ENCODE measurements around the gene PIP5KL1.

The PIP5KL1 gene

GRCh38 chr9:127912296-127912695 is 18.3 kb downstream of the PIP5KL1 start:
- DNase-seq, result no peak

- DNase-seq, result no peak
These were observed 19.9 kb downstream of the PIP5KL1 start for GRCh38 chr9:127910613-127911205.

- no peak for DNase-seq
These were observed 20.7 kb downstream of the PIP5KL1 start for GRCh38 chr9:127909839-127910273.

- no peak for DNase-seq
These were observed 22.0 kb downstream of the PIP5KL1 start for GRCh38 chr9:127908660-127908926.

GRCh38 chr9:127907867-127908659 is 22.5 kb downstream of the PIP5KL1 start:
- no peak for DNase-seq

GRCh38 chr9:127905788-127906191 is 24.8 kb downstream of the PIP5KL1 start:
- DNase-seq, result peak; percentile 55

GRCh38 chr9:127905004-127905728 is 25.4 kb downstream of the PIP5KL1 start:
- peak; percentile 38 for DNase-seq

- DNase-seq, result no peak
These were observed 26.0 kb downstream of the PIP5KL1 start for GRCh38 chr9:127904561-127905003.

- DNase-seq, result peak; percentile 69
These were observed 26.8 kb downstream of the PIP5KL1 start for GRCh38 chr9:127903557-127904475.

- peak; percentile 76 for DNase-seq
These were observed 31.2 kb downstream of the PIP5KL1 start, which contains the start of gene ST6GALNAC6 for GRCh38 chr9:127899128-127899943. TSS of gene ST6GALNAC6 (minus strand) at chr9:127899603. CDS start at chr9:127897981, 1,622 bp downstream.

- no peak for DNase-seq
These were observed 32.0 kb downstream of the PIP5KL1 start for GRCh38 chr9:127898433-127899127.

- DNase-seq, result no peak
These were observed 33.3 kb downstream of the PIP5KL1 start for GRCh38 chr9:127897193-127897692.

GRCh38 chr9:127896395-127897192 is 34.0 kb downstream of the PIP5KL1 start:
- no peak for DNase-seq

GRCh38 chr9:127895811-127896210 is 34.8 kb downstream of the PIP5KL1 start:
- DNase-seq, result no peak

GRCh38 chr9:127893392-127893791 is 37.2 kb downstream of the PIP5KL1 start:
- no peak for DNase-seq

GRCh38 chr9:127892831-127893230 is 37.7 kb downstream of the PIP5KL1 start:
- no peak for DNase-seq

- no peak for DNase-seq
These were observed 40.5 kb downstream of the PIP5KL1 start for GRCh38 chr9:127890053-127890452.

GRCh38 chr9:127887792-127888191 is 42.8 kb downstream of the PIP5KL1 start:
- no peak for DNase-seq

GRCh38 chr9:127886401-127886972 is 44.1 kb downstream of the PIP5KL1 start:
- no peak for DNase-seq

Data from stimulated activated CD4-positive, alpha-beta T cell treated with anti-CD3 and anti-CD28 coated beads, Interleukin-12 subunit alpha, Interleukin-12 subunit beta, amount 100 ng/mL, for 4 hours (primary cell).